ENCODE data around the gene GSTK1. TPM values are rescaled to one million over a fixed set of nuclear protein-coding genes. Genes with fewer than 3 reads are reported as not detected.
A peak's percentile ranks its signal among the peaks of the same experiment; 100 is the strongest.
"Not testable (repeated sequence)": the region's sequence is repeated elsewhere in the genome, so short reads cannot be mapped to it uniquely, and the experiment has no call there.

GSTK1 gene
- total RNA-seq = 100 to 1,000 TPM; 163 to 171 TPM

- intact Hi-C loops (cut with micrococcal nuclease) = no loop called here
- no peak for TF ChIP-seq CTCF (IDR thresholded peaks at IDR 0.05)
- CTCF ChIA-PET = interaction anchor here (0.6 to 5.9 kb wide), 11 partner anchors 9 to 153 kb away, joined by 3 to 48 read pairs (median 4); no protein-coding TSS in a partner anchor
- peaks cover 40% of the 10 kb centered on the region for H3K36me3 Mint-ChIP-seq (ENCODE audit: low read depth)
- H3K4me3 Mint-ChIP-seq = peak within 1 kb of the TSS; percentile 90
- peak within 1 kb of the TSS; percentile 97 for H3K27ac Mint-ChIP-seq
- peaks cover 5% of the 10 kb centered on the region for H3K9me3 Mint-ChIP-seq
- DNase-seq = peak; percentile 86
- peak; percentile 96 for ATAC-seq
- peaks cover 52% of the 10 kb centered on the region for H3K4me1 Mint-ChIP-seq (ENCODE audit: low read depth)
- H3K27me3 Mint-ChIP-seq = no peaks in the 10 kb centered on the region
- POLR2A ChIA-PET = interaction anchor here (0.7 to 8.4 kb wide), 15 partner anchors 8 to 126 kb away, joined by 3 to 72 read pairs (median 5); partner anchors contain the start of gene CASP2
Observed at GRCh38 chr7:143263266-143264195, at the start of gene GSTK1. Gene GSTK1 (plus strand): TSS chr7:143263441. CDS start chr7:143263514, 73 bp downstream.

- intact Hi-C loops (cut with micrococcal nuclease) = loop anchor here (10.0 kb wide), 1 partner anchor 339 kb away; no protein-coding TSS in a partner anchor
- H3K36me3 Mint-ChIP-seq (ENCODE audit: low read depth); POLR2A ChIA-PET; H3K27ac Mint-ChIP-seq; H3K9me3 Mint-ChIP-seq; ATAC-seq; H3K27me3 Mint-ChIP-seq; DNase-seq; H3K4me3 Mint-ChIP-seq; H3K4me1 Mint-ChIP-seq (ENCODE audit: low read depth): not testable (repeated sequence)
- CTCF ChIA-PET = interaction anchor here (1.1 to 11.2 kb wide), 7 partner anchors 23 to 403 kb away, joined by 4 to 380 read pairs (median 10); partner anchors contain the start of gene TAS2R39
Observed at GRCh38 chr7:143213478-143213877, 49.8 kb upstream of the GSTK1 start.

- intact Hi-C loops (cut with micrococcal nuclease) = loop anchor here (1.0 to 10.0 kb wide), 2 partner anchors 207 to 340 kb away; no protein-coding TSS in a partner anchor
- Mint-ChIP-seq H3K4me1 (ENCODE audit: low read depth) (no peaks in the 10 kb centered on the region), H3K4me3 (no peak overlapping the region), H3K9me3 (no peaks in the 10 kb centered on the region), H3K27me3 (no peaks in the 10 kb centered on the region), H3K27ac (no peak overlapping the region), H3K36me3 (ENCODE audit: low read depth) (no peaks in the 10 kb centered on the region)
- DNase-seq (peak; percentile 69), ATAC-seq (peak; percentile 98)
- CTCF ChIA-PET = interaction anchor here (0.6 to 11.2 kb wide), 110 partner anchors 9 to 1239 kb away, joined by 3 to 380 read pairs (median 4); partner anchors contain the start of genes EPHB6, GSTK1, PIP and TAS2R39
- POLR2A ChIA-PET = no interaction called here
- peak; percentile 100 for TF ChIP-seq CTCF (IDR thresholded peaks at IDR 0.05)
Observed at GRCh38 chr7:143214789-143215679, 48.2 kb upstream of the GSTK1 start.

- Mint-ChIP-seq H3K4me1 (ENCODE audit: low read depth) (no peaks in the 10 kb centered on the region), H3K27me3 (no peaks in the 10 kb centered on the region), H3K36me3 (ENCODE audit: low read depth) (no peaks in the 10 kb centered on the region), H3K9me3 (no peaks in the 10 kb centered on the region), H3K4me3 (no peak overlapping the region), H3K27ac (no peak overlapping the region)
- no peak for TF ChIP-seq CTCF (IDR thresholded peaks at IDR 0.05)
- ChIA-PET CTCF (interaction anchor here (1.0 to 11.2 kb wide), 33 partner anchors 8 to 1240 kb away, joined by 3 to 380 read pairs (median 5); partner anchors contain the start of genes EPHB6 and TAS2R39), POLR2A (no interaction called here)
- ATAC-seq (no peak), DNase-seq (no peak)
- intact Hi-C loops (cut with micrococcal nuclease) = loop anchor here (10.0 kb wide), 1 partner anchor 341 kb away; no protein-coding TSS in a partner anchor
Observed at GRCh38 chr7:143216151-143216550, 47.1 kb upstream of the GSTK1 start.

GRCh38 chr7:143216686-143217085 is 46.6 kb upstream of the GSTK1 start:
- TF ChIP-seq CTCF (IDR thresholded peaks at IDR 0.05) = no peak
- ChIA-PET POLR2A (no interaction called here), CTCF (interaction anchor here (1.2 to 11.2 kb wide), 10 partner anchors 24 to 584 kb away, joined by 3 to 380 read pairs (median 22); no protein-coding TSS in a partner anchor)
- Mint-ChIP-seq H3K27me3 (no peaks in the 10 kb centered on the region), H3K4me3 (no peak overlapping the region), H3K4me1 (ENCODE audit: low read depth) (no peaks in the 10 kb centered on the region), H3K27ac (no peak overlapping the region), H3K36me3 (ENCODE audit: low read depth) (no peaks in the 10 kb centered on the region), H3K9me3 (no peaks in the 10 kb centered on the region)
- intact Hi-C loops (cut with micrococcal nuclease) = loop anchor here (10.0 kb wide), 1 partner anchor 342 kb away; no protein-coding TSS in a partner anchor
- DNase-seq = no peak
- ATAC-seq = no peak

All from activated CD8-positive, alpha-beta T cell treated with anti-CD3 and anti-CD28 coated beads for 36 hours (primary cell).